Measurements from ENCODE around the gene KIFC3.
A peak's percentile ranks its signal among the peaks of the same experiment; 100 is the strongest.

KIFC3 gene

DNA sequence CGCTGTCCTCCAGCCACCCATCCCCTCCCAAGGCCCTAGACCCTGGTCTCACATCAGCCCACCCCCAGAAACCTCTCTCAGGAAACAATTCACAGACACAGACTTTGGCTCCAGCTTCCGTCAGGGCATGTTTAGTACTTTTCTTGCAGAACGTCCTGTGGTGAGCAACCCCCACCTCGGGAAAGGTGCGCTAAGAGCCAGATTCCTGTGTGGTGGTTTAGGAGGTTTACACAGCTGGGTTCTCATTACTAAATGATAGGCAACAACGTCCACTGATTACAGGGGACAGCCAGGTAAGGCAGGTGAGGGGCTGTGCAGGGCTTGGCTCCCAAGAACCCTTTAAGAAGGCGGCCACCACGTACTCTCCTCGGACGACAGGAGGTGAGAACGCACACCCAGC is 29.3 kb downstream of the KIFC3 start:
- ChIA-PET POLR2A (no interaction called here), CTCF (interaction anchor here (1.6 to 2.0 kb wide), 3 partner anchors 11 to 26 kb away, joined by 5 to 7 read pairs (median 5); no protein-coding TSS in a partner anchor)
- WGBS (ENCODE audit: insufficient coverage): 87% methylated on average over 11 of the region's 11 CpGs
- Histone ChIP-seq H3K4me1 (ENCODE audit: control extremely low read depth in 1 of 4, control insufficient read depth in 4 of 4, insufficient read depth in 4 of 4, low read length in 3 of 4) (peaks cover 0 to 7% (median 0%) of the 10 kb centered on the region in 4 experiments), H3K36me3 (ENCODE audit: control insufficient read depth in 4 of 4, insufficient read depth in 4 of 4, low read length in 3 of 4) (peaks cover 0 to 36% (median 14%) of the 10 kb centered on the region in 4 experiments), H3K4me3 (ENCODE audit: control insufficient read depth in 1 of 7, extremely low read depth in 1 of 7, insufficient read depth in 4 of 7, low read depth in 2 of 7, low read length in 6 of 7) (no peak overlapping the region), H3K27me3 (replicated peaks in 2 of 5; ENCODE audit: control insufficient read depth in 4 of 5, insufficient read depth in 5 of 5, low read length in 4 of 5) (no peaks in the 10 kb centered on the region), H3K27ac (ENCODE audit: insufficient read depth in 1 of 2, low read depth in 1 of 2, low read length in 2 of 2, poor library complexity in 1 of 2, severe bottlenecking in 2 of 2) (no peak overlapping the region), H3K9me3 (ENCODE audit: control extremely low read depth in 1 of 5, control insufficient read depth in 4 of 5, insufficient read depth in 2 of 5, low read depth in 1 of 5, low read length in 4 of 5) (no peaks in the 10 kb centered on the region)
- peak in 1 of 3 donors; percentile 17 for DNase-seq

DNA sequence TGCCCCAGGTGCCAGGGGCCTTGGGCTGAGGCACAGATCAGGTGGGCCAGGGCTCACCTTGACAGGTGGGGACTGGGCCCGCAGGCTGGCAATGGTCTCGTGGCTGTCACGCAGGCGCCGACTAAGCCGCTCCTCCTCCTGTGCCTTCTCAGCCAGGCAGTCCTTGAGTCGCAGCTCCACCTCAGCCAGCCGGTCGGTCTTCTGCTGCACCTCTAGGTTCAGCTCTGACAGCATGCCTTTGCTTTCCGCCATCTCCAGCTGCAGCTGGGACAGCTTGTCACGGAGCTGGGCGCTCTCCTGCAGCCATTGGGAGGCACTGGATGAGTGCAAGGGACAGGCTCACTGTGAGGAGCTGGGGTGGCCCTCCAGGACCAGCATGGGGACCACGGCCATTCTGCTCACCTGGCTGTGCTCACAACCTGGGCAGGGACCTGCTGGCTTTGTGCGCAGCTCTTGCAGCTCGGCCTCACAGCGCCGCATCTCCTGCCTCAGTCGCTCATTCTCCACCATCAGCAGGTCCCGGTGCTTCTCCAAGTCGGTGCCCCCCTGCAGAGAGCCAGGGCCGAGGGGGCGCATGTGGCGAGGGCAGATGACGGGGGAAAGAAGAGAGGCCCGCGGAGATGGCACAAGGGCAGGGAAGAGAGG is 31.0 kb downstream of the KIFC3 start:
- ChIA-PET CTCF (interaction anchor here (0.6 to 1.6 kb wide), 2 partner anchors 28 to 161 kb away, joined by 3 to 5 read pairs; no protein-coding TSS in a partner anchor), POLR2A (interaction anchor here (1.1 kb wide), 1 partner anchor 46 kb away, joined by 4 read pairs; no protein-coding TSS in a partner anchor)
- Histone ChIP-seq H3K4me1 (ENCODE audit: control extremely low read depth in 1 of 4, control insufficient read depth in 4 of 4, insufficient read depth in 4 of 4, low read length in 3 of 4) (peaks cover 0 to 7% (median 0%) of the 10 kb centered on the region in 4 experiments), H3K27me3 (replicated peaks in 2 of 5; ENCODE audit: control insufficient read depth in 4 of 5, insufficient read depth in 5 of 5, low read length in 4 of 5) (no peaks in the 10 kb centered on the region), H3K4me3 (ENCODE audit: control insufficient read depth in 1 of 7, extremely low read depth in 1 of 7, insufficient read depth in 4 of 7, low read depth in 2 of 7, low read length in 6 of 7) (no peak overlapping the region), H3K9me3 (ENCODE audit: control extremely low read depth in 1 of 5, control insufficient read depth in 4 of 5, insufficient read depth in 2 of 5, low read depth in 1 of 5, low read length in 4 of 5) (no peaks in the 10 kb centered on the region), H3K27ac (ENCODE audit: insufficient read depth in 1 of 2, low read depth in 1 of 2, low read length in 2 of 2, poor library complexity in 1 of 2, severe bottlenecking in 2 of 2) (no peak overlapping the region), H3K36me3 (ENCODE audit: control insufficient read depth in 4 of 4, insufficient read depth in 4 of 4, low read length in 3 of 4) (peaks cover 0 to 38% (median 15%) of the 10 kb centered on the region in 4 experiments)
- no peak for DNase-seq
- 96% methylated on average over 26 of the region's 26 CpGs for WGBS (ENCODE audit: insufficient coverage)

- H3K36me3 ChIP-seq (ENCODE audit: control insufficient read depth in 4 of 4, insufficient read depth in 4 of 4, low read length in 3 of 4): peaks cover 0 to 34% (median 13%) of the 10 kb centered on the region in 4 experiments
- no peaks in the 10 kb centered on the region for H3K9me3 ChIP-seq (ENCODE audit: control extremely low read depth in 1 of 5, control insufficient read depth in 4 of 5, insufficient read depth in 2 of 5, low read depth in 1 of 5, low read length in 4 of 5)
- over 99% methylated on average over 15 of the region's 15 CpGs for WGBS (ENCODE audit: insufficient coverage)
- no peak overlapping the region for H3K27ac ChIP-seq (ENCODE audit: insufficient read depth in 1 of 2, low read depth in 1 of 2, low read length in 2 of 2, poor library complexity in 1 of 2, severe bottlenecking in 2 of 2)
- DNase-seq: no peak
- POLR2A ChIA-PET: no interaction called here
- CTCF ChIA-PET: interaction anchor here (1.0 kb wide), 1 partner anchor 14 kb away, joined by 4 read pairs; no protein-coding TSS in a partner anchor
- H3K27me3 ChIP-seq (replicated peaks in 2 of 5; ENCODE audit: control insufficient read depth in 4 of 5, insufficient read depth in 5 of 5, low read length in 4 of 5): no peaks in the 10 kb centered on the region
- no peak overlapping the region for H3K4me3 ChIP-seq (ENCODE audit: control insufficient read depth in 1 of 7, extremely low read depth in 1 of 7, insufficient read depth in 4 of 7, low read depth in 2 of 7, low read length in 6 of 7)
- H3K4me1 ChIP-seq (ENCODE audit: control extremely low read depth in 1 of 4, control insufficient read depth in 4 of 4, insufficient read depth in 4 of 4, low read length in 3 of 4): peaks cover 0 to 7% (median 0%) of the 10 kb centered on the region in 4 experiments
Observed at GRCh38 chr16:57770361-57770760, 31.9 kb downstream of the KIFC3 start.

DNA sequence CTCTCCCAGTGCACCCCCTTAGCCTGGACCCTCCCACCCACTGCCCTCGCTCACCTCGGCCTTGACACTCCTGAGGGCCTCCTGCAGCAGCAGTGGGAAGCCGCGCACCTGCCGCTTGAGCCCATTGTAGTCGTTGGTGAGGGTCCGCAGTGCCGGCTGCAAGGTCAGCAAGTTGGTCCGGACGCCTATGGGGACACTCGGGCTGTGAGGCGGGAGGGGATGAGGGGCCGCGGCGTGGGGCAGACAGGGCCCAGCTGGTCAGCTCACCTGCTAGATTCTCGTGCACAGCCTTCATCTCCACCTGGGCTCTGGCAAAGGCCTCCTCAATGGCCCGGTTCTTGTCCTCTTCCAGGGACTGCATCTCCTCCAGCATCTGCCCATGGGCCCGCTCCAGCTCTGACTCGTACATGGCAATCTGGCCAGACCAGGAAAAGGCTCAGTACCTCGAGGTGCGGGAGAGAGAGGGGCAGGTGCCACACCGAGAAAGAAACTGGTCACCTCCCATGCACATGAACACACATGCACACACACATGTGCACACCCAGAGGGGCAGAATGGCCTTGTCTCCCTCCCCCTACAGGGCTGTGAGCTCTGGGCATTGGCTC is 32.6 kb downstream of the KIFC3 start:
- peaks cover 0 to 33% (median 13%) of the 10 kb centered on the region in 4 experiments for H3K36me3 ChIP-seq (ENCODE audit: control insufficient read depth in 4 of 4, insufficient read depth in 4 of 4, low read length in 3 of 4)
- H3K9me3 ChIP-seq (ENCODE audit: control extremely low read depth in 1 of 5, control insufficient read depth in 4 of 5, insufficient read depth in 2 of 5, low read depth in 1 of 5, low read length in 4 of 5): no peaks in the 10 kb centered on the region
- H3K4me1 ChIP-seq (ENCODE audit: control extremely low read depth in 1 of 4, control insufficient read depth in 4 of 4, insufficient read depth in 4 of 4, low read length in 3 of 4): peaks cover 0 to 2% (median 0%) of the 10 kb centered on the region in 4 experiments
- POLR2A ChIA-PET: no interaction called here
- 97% methylated on average over 20 of the region's 22 CpGs for WGBS (ENCODE audit: insufficient coverage)
- CTCF ChIA-PET: interaction anchor here (1.0 kb wide), 1 partner anchor 13 kb away, joined by 4 read pairs; no protein-coding TSS in a partner anchor
- no peak overlapping the region for H3K4me3 ChIP-seq (ENCODE audit: control insufficient read depth in 1 of 7, extremely low read depth in 1 of 7, insufficient read depth in 4 of 7, low read depth in 2 of 7, low read length in 6 of 7)
- no peak overlapping the region for H3K27ac ChIP-seq (ENCODE audit: insufficient read depth in 1 of 2, low read depth in 1 of 2, low read length in 2 of 2, poor library complexity in 1 of 2, severe bottlenecking in 2 of 2)
- H3K27me3 ChIP-seq (replicated peaks in 2 of 5; ENCODE audit: control insufficient read depth in 4 of 5, insufficient read depth in 5 of 5, low read length in 4 of 5): no peaks in the 10 kb centered on the region
- DNase-seq: no peak

- no peak overlapping the region for H3K4me3 ChIP-seq (ENCODE audit: control insufficient read depth in 1 of 7, extremely low read depth in 1 of 7, insufficient read depth in 4 of 7, low read depth in 2 of 7, low read length in 6 of 7)
- H3K27me3 ChIP-seq (replicated peaks in 2 of 5; ENCODE audit: control insufficient read depth in 4 of 5, insufficient read depth in 5 of 5, low read length in 4 of 5): no peaks in the 10 kb centered on the region
- CTCF ChIA-PET: interaction anchor here (0.8 to 2.1 kb wide), 5 partner anchors 10 to 208 kb away, joined by 3 to 16 read pairs (median 3); no protein-coding TSS in a partner anchor
- no peak overlapping the region for H3K27ac ChIP-seq (ENCODE audit: insufficient read depth in 1 of 2, low read depth in 1 of 2, low read length in 2 of 2, poor library complexity in 1 of 2, severe bottlenecking in 2 of 2)
- no peak for DNase-seq
- H3K36me3 ChIP-seq (ENCODE audit: control insufficient read depth in 4 of 4, insufficient read depth in 4 of 4, low read length in 3 of 4): peaks cover 0 to 41% (median 13%) of the 10 kb centered on the region in 4 experiments
- 97% methylated on average over 15 of the region's 15 CpGs for WGBS (ENCODE audit: insufficient coverage)
- POLR2A ChIA-PET: interaction anchor here (0.6 kb wide), 1 partner anchor 102 kb away, joined by 3 read pairs; no protein-coding TSS in a partner anchor
- peaks cover 0 to 2% (median 0%) of the 10 kb centered on the region in 4 experiments for H3K4me1 ChIP-seq (ENCODE audit: control extremely low read depth in 1 of 4, control insufficient read depth in 4 of 4, insufficient read depth in 4 of 4, low read length in 3 of 4)
- H3K9me3 ChIP-seq (ENCODE audit: control extremely low read depth in 1 of 5, control insufficient read depth in 4 of 5, insufficient read depth in 2 of 5, low read depth in 1 of 5, low read length in 4 of 5): no peaks in the 10 kb centered on the region
Observed at GRCh38 chr16:57766714-57767348, 35.5 kb downstream of the KIFC3 start.

- H3K27me3 ChIP-seq (replicated peaks in 2 of 5; ENCODE audit: control insufficient read depth in 4 of 5, insufficient read depth in 5 of 5, low read length in 4 of 5): no peaks in the 10 kb centered on the region
- no peak overlapping the region for H3K4me3 ChIP-seq (ENCODE audit: control insufficient read depth in 1 of 7, extremely low read depth in 1 of 7, insufficient read depth in 4 of 7, low read depth in 2 of 7, low read length in 6 of 7)
- 99% methylated on average over 15 of the region's 17 CpGs for WGBS (ENCODE audit: insufficient coverage)
- H3K9me3 ChIP-seq (ENCODE audit: control extremely low read depth in 1 of 5, control insufficient read depth in 4 of 5, insufficient read depth in 2 of 5, low read depth in 1 of 5, low read length in 4 of 5): no peaks in the 10 kb centered on the region
- H3K4me1 ChIP-seq (ENCODE audit: control extremely low read depth in 1 of 4, control insufficient read depth in 4 of 4, insufficient read depth in 4 of 4, low read length in 3 of 4): peaks cover 0 to 2% (median 0%) of the 10 kb centered on the region in 4 experiments
- no peak for DNase-seq
- peaks cover 0 to 40% (median 14%) of the 10 kb centered on the region in 4 experiments for H3K36me3 ChIP-seq (ENCODE audit: control insufficient read depth in 4 of 4, insufficient read depth in 4 of 4, low read length in 3 of 4)
- POLR2A ChIA-PET: no interaction called here
- no peak overlapping the region for H3K27ac ChIP-seq (ENCODE audit: insufficient read depth in 1 of 2, low read depth in 1 of 2, low read length in 2 of 2, poor library complexity in 1 of 2, severe bottlenecking in 2 of 2)
- CTCF ChIA-PET: interaction anchor here (0.7 kb wide), 1 partner anchor 29 kb away, joined by 4 read pairs; no protein-coding TSS in a partner anchor
Observed at GRCh38 chr16:57765160-57765728, 37.0 kb downstream of the KIFC3 start.
